Upper lobe of right lung (tissue), 1 donor: Measurements from ENCODE around the gene SMAD7. TPM values are rescaled to one million over a fixed set of nuclear protein-coding genes. Genes with fewer than 3 reads are reported as not detected.
A peak's percentile ranks its signal among the peaks of the same experiment; 100 is the strongest.

ENCODE experiments used
- ATAC-seq: fragments of 200-7000 bp; cut with Tn5 transposase; one replicate; pipeline ENCODE4 v1.9.1; 2020; ENCODE audit warnings: mild to moderate bottlenecking, moderate library complexity
- DNase-seq: peaks from one replicate; pipeline ENCODE4 v3.0.0-alpha.2; 2020
- H3K27ac ChIP-seq: fragments of 200-600 bp; one replicate; pipeline ENCODE4 v1.8.0; 2022
- H3K27me3 ChIP-seq: fragments of 200-600 bp; one replicate; pipeline ENCODE4 v1.8.0; 2022; ENCODE audit warnings: mild to moderate bottlenecking
- H3K36me3 ChIP-seq: fragments of 200-600 bp; one replicate; pipeline ENCODE4 v1.8.0; 2022
- H3K4me1 ChIP-seq: fragments of 200-600 bp; one replicate; pipeline ENCODE4 v1.8.0; 2022
- H3K4me3 ChIP-seq: fragments of 200-600 bp; one replicate; pipeline ENCODE4 v1.8.0; 2022; ENCODE audit warnings: mild to moderate bottlenecking
- H3K9me3 ChIP-seq: fragments of 200-600 bp; one replicate; pipeline ENCODE4 v1.8.0; 2022
- CTCF ChIP-seq: fragments of 200-600 bp; IDR thresholded peaks from one replicate; pipeline ENCODE4 v1.8.0; 2022; ENCODE audit warnings: antibody characterized with exemption
- intact Hi-C: fragments of 100-400 bp; cut with DNase I; formaldehyde crosslinking; loops from one replicate; pipeline ENCODE4 v1.11.0; 2022
- total RNA-seq: library from RNA; stranded (reverse); fragmentation: NEBNext Ultra II Directional; extraction: Animal tissue kit (Norgen Biotek cat#: 25700); gene quantifications from one replicate; pipeline ENCODE4 v1.2.1, GENCODE V29; 2021
- donor health status: DM: no; HTN: yes; CAD: no; lungs with severe emphysema.

The SMAD7 gene
- total RNA-seq, 1 donor from 2014 or later: 68.9 TPM

GRCh38 chr18:48919547-48919946, 31.2 kb downstream of the SMAD7 start:
- no peaks in the 10 kb centered on the region for H3K27me3 ChIP-seq
- H3K27ac ChIP-seq: no peak overlapping the region
- no peak for DNase-seq
- intact Hi-C loops: no loop called here
- no peak overlapping the region for H3K4me3 ChIP-seq
- H3K36me3 ChIP-seq: peaks cover 24% of the 10 kb centered on the region
- no peak for TF ChIP-seq CTCF
- no peaks in the 10 kb centered on the region for H3K9me3 ChIP-seq
- peaks cover 67% of the 10 kb centered on the region for H3K4me1 ChIP-seq
- ATAC-seq: no peak

GRCh38 chr18:48918660-48919456, 31.9 kb downstream of the SMAD7 start:
- no peak for TF ChIP-seq CTCF
- Histone ChIP-seq H3K27me3 (no peaks in the 10 kb centered on the region), H3K9me3 (no peaks in the 10 kb centered on the region), H3K27ac (no peak overlapping the region), H3K4me3 (no peak overlapping the region), H3K36me3 (peaks cover 24% of the 10 kb centered on the region), H3K4me1 (peaks cover 60% of the 10 kb centered on the region)
- intact Hi-C loops: no loop called here
- ATAC-seq: no peak
- no peak for DNase-seq

GRCh38 chr18:48917579-48918517, 32.9 kb downstream of the SMAD7 start:
- intact Hi-C loops: no loop called here
- H3K9me3 ChIP-seq: no peaks in the 10 kb centered on the region
- no peak for TF ChIP-seq CTCF
- no peak overlapping the region for H3K27ac ChIP-seq
- H3K4me3 ChIP-seq: no peak overlapping the region
- peaks cover 24% of the 10 kb centered on the region for H3K36me3 ChIP-seq
- DNase-seq: peak; percentile 63
- peak; percentile 47 for ATAC-seq
- H3K4me1 ChIP-seq: peaks cover 50% of the 10 kb centered on the region
- no peaks in the 10 kb centered on the region for H3K27me3 ChIP-seq

GRCh38 chr18:48915626-48916425, 34.9 kb downstream of the SMAD7 start:
- DNase-seq: no peak
- no peak for ATAC-seq

More at GRCh38 chr18:48915626-48916425, 34.9 kb downstream of the SMAD7 start:
- no peak for TF ChIP-seq CTCF
- H3K9me3 ChIP-seq: no peaks in the 10 kb centered on the region
- H3K27ac ChIP-seq: no peak overlapping the region
- intact Hi-C loops: no loop called here
- peaks cover 15% of the 10 kb centered on the region for H3K36me3 ChIP-seq
- H3K27me3 ChIP-seq: no peaks in the 10 kb centered on the region
- H3K4me1 ChIP-seq: peaks cover 31% of the 10 kb centered on the region
- H3K4me3 ChIP-seq: no peak overlapping the region
